Stimulated activated CD4-positive, alpha-beta T cell treated with anti-CD3 and anti-CD28 coated beads, TNF-alpha, amount 100 ng/mL, for 24 hours (primary cell): Measurements from ENCODE around the gene TRH.
"Not testable (repeated sequence)": the region's sequence is repeated elsewhere in the genome, so short reads cannot be mapped to it uniquely, and the experiment has no call there.

Source experiments
- DNase-seq, 3 experiments: peaks; one replicate each; pipeline ENCODE4 v3.0.0-alpha.2; 2020; ENCODE audit warnings: low read depth in 3 of 3

Gene TRH

DNA sequence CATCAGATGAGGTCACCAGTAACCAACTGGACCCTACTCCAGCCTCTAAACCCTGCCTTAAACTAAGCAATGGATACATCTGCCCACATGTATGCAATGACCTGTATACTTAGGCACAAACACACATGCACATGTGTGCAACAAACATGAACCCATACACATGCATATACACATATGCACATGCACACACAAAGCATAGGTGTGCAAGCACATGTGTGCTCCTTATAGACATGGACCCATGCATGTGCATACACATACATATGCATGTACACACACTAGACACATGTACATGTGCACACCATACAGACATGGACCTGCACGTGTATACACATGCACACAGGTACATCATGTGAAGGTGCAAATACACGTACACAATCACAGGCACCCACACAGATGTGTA is 8.6 kb upstream of the TRH start:
- no peak for DNase-seq

DNA sequence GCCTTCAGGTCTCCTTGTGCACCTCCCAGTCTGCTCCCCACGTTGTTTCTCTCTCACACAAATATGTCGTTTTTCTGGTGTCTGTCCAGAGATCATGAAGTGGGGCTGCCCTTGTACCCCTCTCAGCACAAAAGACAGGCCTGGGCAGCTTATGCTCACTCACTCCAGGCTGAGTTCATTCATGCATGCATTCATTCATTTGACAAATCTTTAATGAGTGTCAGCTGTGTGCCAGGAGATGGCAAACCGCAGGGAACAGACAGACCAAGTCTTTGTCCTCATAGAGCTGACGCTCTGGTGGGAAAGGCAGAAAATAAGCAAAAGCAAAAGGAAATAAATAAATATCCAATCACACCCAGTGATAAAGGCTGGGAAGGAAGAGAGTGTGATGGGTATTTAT is 7.6 kb upstream of the TRH start:
- no peak for DNase-seq

DNA sequence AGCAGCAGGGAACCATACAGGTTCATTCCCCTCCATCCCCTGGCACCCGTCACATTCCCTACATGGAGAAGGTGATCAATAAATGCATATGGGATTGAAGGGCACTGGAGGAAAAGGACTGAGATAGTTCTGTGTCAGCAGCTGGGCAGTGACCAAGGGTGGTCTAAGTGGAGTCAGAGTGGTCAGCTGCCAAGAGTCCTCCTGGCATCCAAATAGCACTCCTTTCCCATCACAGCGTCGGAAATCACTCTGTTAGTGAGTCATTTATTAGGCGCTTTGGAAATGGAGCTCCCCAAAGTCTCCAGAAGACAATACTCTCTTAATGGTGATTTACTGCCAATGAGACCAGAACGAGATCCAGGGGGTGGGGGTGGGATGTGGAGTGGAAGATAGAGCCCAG is 6.8 kb upstream of the TRH start:
- no peak for DNase-seq

DNA sequence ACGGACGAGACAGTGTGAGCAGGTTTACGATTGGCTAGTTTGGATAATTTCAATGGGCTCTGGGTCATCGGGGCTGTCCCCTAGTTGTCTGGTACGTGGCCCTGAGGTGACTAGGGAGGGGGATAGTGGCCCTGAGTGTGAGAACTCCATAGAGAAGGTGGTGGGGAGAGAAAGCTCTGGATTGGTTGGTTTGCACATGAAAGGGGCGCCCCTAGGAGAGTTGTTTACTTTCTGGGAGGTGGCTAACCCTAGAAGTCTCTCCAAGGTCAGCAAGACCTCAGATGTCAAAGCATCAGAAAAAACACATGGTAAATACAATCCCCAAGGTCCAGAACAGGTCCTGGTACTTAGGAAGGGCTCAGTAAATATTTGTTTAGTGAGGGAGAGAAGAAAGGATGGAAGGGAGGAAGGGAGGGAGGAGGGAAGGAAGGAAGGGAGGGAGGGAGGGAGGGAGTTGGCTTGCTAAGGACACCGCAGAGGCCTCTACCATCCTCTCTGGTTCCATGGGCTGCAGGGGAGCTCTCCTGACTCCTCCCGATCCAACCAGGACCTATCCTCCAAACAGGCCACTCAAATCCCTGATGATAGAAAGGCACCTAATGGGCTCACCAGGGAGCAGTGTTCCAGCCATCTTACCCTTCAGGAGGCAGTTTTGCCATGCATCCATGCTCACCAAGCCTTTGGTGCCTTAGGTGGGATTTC is 3.0 kb upstream of the TRH start:
- DNase-seq = no peak

DNA sequence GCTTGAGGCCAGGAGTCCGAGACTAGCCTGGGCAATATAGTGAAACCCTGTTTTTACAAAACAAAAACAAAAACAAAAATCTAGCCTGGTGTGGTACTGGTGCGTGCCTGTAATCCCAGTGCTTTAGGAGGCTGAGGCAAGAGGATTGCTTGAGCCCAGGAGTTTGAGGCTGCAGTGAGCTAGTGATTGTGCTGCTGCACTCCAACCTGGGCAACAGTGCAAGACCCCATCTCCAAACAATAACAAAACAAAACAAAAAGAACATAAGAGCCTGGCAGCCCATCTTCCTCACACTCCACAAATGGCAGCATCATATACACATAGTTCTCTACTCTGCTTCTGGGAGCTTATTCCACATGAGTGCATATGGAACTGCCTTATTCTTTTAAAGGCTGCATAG is 2.2 kb upstream of the TRH start:
- no peak for DNase-seq

DNA sequence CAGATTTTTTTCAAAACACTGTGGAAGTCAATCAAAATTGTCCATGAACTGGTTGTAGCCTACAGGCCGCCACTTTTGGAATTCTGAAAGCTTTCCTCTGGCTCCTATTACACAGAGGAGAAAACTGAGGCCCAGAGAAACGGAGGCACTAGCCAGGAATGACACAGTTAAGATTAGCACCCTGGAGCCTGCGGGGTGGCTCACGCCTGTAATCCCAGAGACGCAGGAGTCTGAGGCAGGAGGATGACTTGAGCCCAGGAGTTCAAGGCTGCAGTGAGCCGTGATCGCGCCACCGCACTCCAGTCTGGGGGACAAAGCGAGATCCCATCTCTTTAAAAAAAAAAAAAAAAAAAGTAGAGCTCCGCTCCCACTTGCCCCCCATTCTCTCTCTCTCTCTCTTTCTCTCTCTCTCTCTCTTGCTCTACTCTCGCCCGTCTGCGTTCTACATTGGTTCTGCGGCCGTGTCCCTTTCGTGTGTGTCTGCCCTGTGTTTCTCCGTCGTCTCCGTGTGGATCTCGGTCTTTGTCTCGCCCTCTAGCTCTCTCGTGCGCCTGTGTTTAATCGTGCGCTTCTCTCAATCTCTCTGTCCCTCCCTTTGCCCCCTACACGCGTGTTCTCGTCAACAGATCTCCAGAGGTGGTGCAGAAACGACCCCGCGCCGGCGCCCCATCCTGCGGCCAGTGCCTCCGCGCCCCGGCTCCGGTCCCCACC is 512 bp upstream of the TRH start:
- no peak for DNase-seq

DNA sequence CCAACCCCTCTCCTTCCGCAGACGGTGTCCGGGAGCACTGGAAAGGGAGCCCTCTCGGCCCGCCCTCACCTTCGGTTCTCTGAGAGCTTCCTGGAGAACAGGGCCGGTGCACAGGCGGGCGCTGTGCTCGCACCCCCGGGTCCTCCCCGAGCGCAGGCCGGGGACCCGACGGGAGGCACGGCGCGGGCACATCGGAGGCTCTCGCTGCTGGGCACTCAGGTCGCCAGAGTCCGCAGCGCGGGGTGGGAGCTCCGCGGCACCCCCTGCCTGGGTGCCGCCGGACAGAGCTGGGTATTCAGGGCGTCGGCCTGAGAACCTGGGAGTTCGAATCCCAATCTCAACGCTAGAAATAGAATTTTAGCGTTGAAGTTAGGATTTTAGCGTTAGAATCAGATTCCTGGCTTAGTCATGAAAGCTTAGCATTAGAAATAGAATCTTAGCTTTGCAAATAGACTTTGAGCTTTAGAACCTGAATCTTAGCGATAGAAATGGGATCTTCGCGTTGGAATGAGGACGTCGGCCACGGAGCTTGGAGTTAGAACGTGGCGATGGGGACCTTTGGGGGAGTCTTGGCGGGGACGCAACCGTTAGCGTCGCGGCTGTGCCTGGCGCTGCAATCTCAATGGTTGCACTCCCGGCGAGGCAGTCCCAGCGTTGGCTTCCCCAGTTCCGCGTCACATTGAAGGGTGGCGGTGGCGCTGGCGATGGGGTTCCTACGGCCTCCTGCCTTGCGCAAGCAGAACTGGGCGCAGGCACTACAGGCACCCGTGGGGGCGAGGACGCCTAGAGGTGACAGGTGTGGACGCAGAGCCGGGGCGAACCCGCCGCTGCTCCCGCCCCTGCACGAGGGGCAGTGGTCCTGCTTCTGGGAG is 549 bp downstream of the TRH start:
- peak in 1 of 3 experiments; percentile 14 for DNase-seq

DNA sequence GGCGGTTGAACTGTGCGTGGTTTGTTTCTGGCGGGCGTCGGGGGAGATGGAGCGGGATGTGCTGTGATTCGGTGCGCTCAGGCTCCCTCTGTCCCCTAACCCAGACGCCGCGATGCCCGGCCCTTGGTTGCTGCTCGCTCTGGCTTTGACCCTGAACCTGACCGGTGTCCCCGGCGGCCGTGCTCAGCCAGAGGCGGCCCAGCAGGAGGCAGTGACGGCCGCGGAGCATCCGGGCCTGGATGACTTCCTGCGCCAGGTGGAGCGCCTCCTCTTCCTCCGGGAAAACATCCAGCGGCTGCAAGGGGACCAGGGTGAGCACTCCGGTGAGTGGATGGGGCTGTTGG is 1.2 kb downstream of the TRH start:
- no peak for DNase-seq

DNA sequence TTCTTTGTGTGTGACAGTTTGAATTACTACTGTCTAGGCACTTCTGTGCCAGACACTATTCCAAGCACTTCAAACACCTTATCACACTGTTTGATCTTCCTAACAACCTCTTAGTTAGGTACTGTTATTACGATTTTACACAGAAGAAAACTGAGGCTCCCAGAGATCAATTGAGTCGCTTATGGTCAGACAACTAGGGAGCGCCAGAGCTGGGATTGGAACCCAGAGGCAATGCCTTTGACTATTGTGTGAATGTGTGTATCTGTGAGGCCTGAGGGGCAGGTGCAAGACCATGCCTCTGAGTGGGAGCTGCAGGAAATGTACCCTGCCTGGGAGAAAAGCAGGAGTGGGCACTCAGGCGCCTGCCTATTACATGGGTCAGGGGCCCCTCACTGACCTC is 1.8 kb downstream of the TRH start:
- DNase-seq = no peak

DNA sequence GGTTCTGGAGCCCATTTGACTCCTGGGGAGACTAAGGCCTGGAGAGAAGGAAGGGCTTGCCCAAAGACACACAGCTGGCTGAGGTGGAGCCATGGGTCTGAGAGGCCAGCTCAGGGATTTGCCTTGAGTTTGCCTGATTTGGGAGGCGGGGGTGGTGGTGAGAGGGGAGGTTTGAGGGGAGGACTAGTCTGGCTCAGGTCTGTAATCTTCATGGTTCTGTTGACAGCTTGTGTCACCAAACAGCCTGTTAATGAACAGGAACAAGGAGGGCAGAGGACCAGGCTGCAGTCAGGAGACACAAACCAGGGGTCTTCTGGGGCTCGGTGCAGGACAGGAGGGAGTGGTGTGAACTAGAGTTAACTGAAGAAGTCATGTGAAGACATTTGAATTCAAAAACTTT is 3.6 kb downstream of the TRH start:
- DNase-seq = no peak

DNA sequence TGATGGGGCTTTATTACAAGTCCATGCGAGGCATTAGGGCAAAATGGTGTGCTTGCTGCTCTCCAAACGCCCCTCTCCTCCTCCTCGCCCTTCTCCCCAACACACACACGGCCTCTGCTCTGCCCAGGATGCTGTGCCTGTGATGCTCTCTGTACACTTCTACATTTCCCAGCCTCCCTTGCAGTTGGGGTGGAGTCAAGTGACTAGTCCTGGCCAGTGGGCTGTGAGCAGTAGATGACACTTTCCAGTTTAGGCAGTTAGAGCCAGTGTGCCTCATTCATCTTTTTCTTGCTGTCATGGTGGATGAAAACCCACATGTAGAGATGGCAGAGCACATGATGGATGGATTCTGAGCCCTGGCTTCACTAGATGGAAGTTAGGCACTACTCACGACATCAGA is 5.4 kb downstream of the TRH start:
- no peak for DNase-seq

DNA sequence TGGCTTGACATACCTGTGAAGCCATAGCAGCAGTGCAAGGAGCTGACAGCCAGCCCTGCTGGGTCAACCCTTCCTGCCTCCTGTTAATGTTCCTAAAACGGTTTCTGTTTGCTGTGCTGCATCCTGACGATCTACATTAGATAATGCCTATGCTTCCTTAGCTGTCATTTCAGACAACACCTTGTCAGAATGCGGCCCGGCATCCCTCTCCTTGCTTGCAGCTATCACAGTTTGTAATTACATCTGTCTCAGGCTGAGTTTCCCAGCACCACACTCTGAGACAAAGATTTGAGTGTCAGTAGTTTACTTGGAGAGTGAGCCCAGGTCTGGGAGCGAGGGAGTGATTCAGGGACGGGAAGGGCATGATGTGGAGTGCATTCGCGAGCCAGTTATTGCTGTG is 9.0 kb downstream of the TRH start:
- DNase-seq = no peak

DNA sequence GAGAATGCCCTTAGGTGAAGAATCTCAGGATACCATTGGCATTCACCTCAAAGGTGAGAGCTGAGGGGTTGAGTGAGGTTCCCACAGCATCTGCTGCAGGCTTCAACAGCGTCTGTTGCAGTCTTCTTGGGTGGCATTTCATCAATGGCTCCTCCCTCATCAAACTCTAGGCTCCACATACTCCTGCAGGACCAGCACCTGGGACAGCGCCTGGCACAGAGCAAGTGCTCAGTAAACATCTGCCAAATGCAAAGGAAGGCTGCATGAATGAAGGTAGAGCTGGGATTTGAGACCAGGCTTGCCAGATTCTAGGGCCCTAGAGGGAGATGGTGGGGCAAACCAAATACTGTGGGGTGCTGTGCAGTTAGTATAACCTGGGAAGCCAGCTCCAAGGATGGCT is 9.6 kb downstream of the TRH start:
- DNase-seq = no peak

DNA sequence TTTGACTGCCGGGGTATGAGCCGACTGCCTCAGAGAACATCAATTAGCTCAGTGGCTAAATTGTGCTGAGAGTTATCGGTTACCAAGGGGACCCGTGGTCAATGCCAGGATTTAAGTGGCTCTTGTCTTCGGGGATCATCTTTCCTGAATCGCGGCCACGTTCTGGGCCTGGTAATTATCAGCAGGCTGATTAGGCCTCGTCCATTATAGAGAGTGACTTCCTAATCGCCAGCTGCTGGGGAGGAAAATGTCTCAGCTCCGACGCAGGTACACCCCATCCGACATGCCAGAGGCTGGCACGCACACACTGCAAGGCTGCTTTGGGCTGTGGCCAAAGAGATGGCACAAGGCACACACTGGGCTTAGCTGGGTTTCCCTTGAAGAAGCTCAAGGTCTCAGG is 10.6 kb downstream of the TRH start:
- DNase-seq = no peak

DNA sequence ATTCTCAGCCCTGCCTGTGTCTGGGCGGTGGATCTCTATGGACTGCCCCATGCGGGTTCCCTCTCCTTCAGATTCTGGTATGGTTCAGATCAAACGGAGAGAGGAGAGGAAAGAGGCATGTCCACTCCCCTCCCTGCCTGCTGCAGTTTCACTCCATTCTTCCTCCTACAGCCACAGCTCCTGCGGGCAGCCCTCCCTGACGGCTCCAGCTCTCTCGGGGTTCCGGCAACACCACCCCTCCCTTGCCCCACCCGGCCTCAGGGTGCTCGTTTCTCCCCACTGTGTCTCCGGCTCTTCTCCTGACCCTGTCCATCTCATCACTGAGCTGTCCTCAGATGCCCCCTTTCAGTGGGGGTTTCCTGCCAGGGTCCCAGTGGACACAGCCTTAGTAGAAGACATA is 13.9 kb downstream of the TRH start:
- no peak for DNase-seq

DNA sequence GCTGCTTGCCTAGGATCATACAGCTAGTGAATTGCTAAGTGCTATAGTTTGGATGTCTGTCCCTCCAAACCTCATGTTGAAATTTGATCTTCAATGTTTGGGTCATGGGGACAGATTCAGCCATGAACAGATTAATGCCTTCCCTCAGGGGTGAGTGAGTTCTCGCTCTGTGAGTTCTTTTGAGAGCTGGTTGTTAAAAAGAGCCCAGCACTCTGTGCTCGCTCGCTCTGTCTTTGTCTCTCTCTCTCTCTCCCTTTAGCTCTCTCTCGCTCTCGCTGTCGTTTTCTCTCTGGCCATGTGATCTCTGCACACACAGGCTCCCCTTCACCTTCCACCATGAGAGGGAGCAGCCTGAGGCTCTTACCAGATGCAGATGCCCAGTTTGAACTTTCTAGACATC is 14.9 kb downstream of the TRH start:
- no peak for DNase-seq

DNA sequence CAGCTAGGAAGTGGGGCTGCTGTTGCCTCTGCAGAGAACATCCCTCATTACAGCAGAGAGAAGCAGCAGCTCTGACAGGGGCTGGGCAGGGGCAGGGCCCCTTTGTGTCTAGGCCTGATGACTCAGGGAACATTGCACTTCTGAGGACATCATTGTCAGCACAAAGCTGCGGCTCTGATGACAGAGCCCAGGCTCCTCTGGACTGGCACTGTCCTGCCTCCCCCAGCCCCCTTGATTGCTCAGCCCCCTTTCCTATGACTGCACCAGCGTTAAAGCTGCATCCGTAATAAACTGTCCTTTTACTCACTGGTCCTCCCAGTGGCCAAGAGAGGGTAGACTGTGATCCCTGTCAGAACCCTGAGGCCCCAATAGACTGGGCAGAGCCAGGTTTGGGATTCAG is 18.3 kb downstream of the TRH start:
- DNase-seq = no peak

DNA sequence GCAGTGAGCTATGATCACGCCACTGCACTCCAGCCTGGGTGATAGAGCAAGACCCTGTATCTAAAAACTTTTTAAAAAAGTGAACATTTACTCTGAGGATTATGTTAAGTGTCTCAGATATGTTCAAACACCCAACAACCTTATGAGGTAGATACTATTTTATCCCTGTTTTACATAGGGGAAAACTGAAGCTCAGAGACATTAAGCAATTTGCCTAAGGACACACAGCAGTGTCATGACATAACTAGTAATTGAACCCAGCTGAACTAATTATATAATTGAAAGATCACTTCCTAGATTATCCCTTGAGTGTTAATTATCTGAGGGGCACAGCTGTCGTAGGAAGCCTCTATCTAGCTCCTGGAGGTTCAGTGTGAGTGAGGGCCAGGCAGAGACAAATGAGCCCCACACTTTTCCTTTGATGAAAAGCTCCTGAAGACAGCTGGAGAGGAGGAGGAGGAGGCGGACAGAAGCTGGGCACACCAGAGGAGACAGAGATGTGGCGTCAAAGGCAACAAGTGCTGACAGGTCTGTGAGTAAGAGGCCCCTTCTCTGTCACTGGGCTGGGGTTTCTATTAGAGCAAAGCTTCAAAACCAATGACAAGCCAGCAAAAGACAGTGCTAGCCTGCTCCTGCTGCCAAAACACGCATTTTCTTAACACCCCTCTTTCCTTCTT is 20.5 kb downstream of the TRH start:
- no peak for DNase-seq

DNA sequence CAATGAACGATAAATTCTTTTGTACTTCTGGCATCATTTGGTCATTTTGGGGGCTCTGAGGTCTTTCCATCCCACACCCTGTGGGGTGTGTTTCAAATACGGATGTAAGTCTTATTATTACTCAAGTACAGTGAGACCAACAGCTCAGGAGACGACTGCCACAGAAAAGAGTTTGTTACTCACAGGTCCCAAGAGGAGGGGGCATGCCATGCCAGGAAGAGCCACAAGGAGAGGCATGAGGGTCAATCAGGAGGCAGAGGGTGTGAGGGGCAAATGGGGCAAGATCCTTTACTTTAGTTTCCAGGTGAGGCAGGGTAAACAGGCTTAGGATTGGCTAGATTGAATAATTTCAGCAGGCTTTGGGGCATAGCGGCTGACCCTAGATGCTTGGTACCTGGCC is 21.6 kb downstream of the TRH start:
- DNase-seq = no peak

DNA sequence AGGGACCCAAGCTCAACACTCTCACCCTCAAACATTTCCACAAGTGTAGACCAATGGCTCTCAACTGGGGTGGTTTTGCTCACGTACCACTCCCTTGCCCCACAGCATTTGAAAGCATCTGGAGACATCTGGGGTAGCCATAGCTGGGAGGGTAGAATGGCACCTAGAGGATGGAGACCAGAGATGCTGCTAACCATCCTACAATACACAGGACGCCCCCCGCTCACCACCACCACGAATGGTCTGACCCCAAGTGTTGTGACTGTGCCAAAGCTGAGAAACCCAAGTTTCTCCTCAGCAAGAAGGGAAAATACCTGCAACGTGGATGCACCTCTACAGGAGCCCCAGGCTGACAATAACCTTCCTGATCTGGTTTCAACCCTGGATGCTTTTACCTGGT is 24.7 kb downstream of the TRH start:
- not testable (repeated sequence) for DNase-seq

DNA sequence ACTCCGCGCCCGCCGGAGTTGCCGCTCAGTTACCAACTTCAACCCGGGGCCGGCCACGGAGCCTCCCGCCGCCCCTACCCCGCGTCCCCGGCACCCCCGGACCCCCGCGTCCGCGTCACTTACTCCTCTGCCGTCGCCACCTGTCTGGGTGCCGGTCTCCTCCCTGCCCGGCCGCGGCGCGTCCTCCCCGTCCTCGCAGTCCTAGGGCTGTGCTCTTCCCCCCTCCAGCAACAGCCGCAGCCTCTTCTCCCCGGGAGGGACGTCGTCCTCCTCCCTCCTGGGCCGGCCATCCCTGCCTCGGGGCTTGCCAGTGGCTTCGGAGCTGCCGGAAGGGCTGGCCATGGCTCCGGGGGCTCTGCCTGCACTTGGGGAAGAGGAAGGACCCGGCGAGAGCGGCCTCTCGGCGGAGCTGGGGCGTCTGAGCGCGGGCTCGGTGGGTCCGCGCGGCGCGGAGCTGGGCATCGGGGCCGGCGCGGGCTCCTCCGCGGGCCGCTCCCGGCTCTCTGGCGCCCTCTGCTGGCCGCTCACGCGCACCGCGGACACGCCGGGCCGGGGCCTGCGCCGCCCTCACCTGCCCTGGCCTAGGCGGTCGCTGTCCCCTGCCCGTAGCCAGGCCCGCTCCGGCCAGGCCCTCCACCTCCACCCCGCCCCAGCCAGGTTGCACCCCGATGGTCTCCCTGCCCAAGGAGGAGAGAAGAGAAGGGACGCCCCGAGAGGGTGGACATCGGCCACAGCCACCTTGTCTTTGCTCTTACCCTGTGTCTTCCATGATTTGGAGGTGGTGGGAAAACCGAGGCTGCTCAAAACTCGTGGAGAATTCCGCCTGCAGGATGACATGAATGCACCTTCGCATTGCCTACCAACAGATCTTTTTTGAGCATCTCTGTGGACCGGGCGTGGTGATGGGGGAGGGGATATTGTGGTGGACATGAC is 28.4 kb downstream of the TRH start:
- DNase-seq = peak; percentile 25 to 57 (median 50)
